Fibroblast of the aortic adventitia (primary cell): ENCODE results near the gene BTC. TPM values are rescaled to one million over a fixed set of nuclear protein-coding genes. Genes with fewer than 3 reads are reported as not detected.
A peak's percentile ranks its signal among the peaks of the same experiment; 100 is the strongest.

Source experiments
- DNase-seq: peaks from one replicate; pipeline ENCODE4 v3.0.0-alpha.2; 2010; ENCODE audit warnings: low read depth
- H3K4me3 ChIP-seq: 2 replicates; pipeline ENCODE4 v1.5.1; 2011; ENCODE audit warnings: low read depth, mild to moderate bottlenecking, control low read depth, low read length, moderate library complexity
- CTCF ChIP-seq: IDR thresholded peaks from 2 replicates; pipeline ENCODE4 v1.5.1; 2011; ENCODE audit warnings: mild to moderate bottlenecking, low read length, control low read depth, inconsistent platforms; ENCODE audit not compliant: insufficient read depth
- total RNA-seq: library from RNA; depleted of rRNA; stranded (reverse); fragments of >200 nt; gene quantifications from 2 replicates; pipeline ENCODE4 v1.2.3, GENCODE V29; 2012; ENCODE audit warnings: low replicate concordance

The BTC gene
- total RNA-seq, result 0.81 TPM in 1 of 2 replicates, not detected in the other

GRCh38 chr4:74794382-74795010, at the start of gene BTC:
TSS of gene BTC (minus strand) at chr4:74794523. CDS start at chr4:74794325, 198 bp downstream.
- peak; percentile 7 for DNase-seq
- TF ChIP-seq CTCF, result peak; percentile 30
- peak within 1 kb of the TSS; percentile 65 for H3K4me3 ChIP-seq

GRCh38 chr4:74840936-74841509, 46.7 kb upstream of the BTC start:
- H3K4me3 ChIP-seq, result no peak overlapping the region
- DNase-seq, result no peak

GRCh38 chr4:74838746-74839370, 44.5 kb upstream of the BTC start:
- no peak overlapping the region for H3K4me3 ChIP-seq
- no peak for TF ChIP-seq CTCF
- DNase-seq, result peak; percentile 71

More at GRCh38 chr4:74840936-74841509, 46.7 kb upstream of the BTC start:
- no peak for TF ChIP-seq CTCF

GRCh38 chr4:74830928-74831327, 36.6 kb upstream of the BTC start:
- TF ChIP-seq CTCF, result peak; percentile 24
- H3K4me3 ChIP-seq, result no peak overlapping the region
- no peak for DNase-seq

GRCh38 chr4:74823194-74823593, 28.9 kb upstream of the BTC start:
- no peak for DNase-seq
- TF ChIP-seq CTCF, result no peak
- H3K4me3 ChIP-seq, result no peak overlapping the region

GRCh38 chr4:74822603-74823002, 28.3 kb upstream of the BTC start:
- TF ChIP-seq CTCF, result no peak
- DNase-seq, result no peak
- H3K4me3 ChIP-seq, result no peak overlapping the region
